HCT116 (cell line): ENCODE results near the gene ZNHIT1.

Source experiments
- JUND ChIP-seq: IDR thresholded peaks from 2 replicates; pipeline ENCODE4 v1.6.1; 2012
- TF ChIP-seq, protein P1 (sequence below), 3 experiments: fragments of 200-600 bp in 1 of 3; sonication (generic) in 1 of 3; IDR thresholded peaks in 2 of 3; conservative IDR thresholded peaks in 1 of 3; 2 replicates each; pipeline ENCODE4 v1.5.1; 2012 to 2017; ENCODE audit warnings: low read depth in 2 of 3, low read length in 2 of 3, antibody characterized with exemption in 1 of 3, borderline replicate concordance in 1 of 3, control low read depth in 1 of 3, mild to moderate bottlenecking in 1 of 3, mixed read lengths in 1 of 3, mixed run types in 1 of 3, moderate library complexity in 1 of 3; ENCODE audit not compliant: insufficient read depth in 1 of 3

DNA sequence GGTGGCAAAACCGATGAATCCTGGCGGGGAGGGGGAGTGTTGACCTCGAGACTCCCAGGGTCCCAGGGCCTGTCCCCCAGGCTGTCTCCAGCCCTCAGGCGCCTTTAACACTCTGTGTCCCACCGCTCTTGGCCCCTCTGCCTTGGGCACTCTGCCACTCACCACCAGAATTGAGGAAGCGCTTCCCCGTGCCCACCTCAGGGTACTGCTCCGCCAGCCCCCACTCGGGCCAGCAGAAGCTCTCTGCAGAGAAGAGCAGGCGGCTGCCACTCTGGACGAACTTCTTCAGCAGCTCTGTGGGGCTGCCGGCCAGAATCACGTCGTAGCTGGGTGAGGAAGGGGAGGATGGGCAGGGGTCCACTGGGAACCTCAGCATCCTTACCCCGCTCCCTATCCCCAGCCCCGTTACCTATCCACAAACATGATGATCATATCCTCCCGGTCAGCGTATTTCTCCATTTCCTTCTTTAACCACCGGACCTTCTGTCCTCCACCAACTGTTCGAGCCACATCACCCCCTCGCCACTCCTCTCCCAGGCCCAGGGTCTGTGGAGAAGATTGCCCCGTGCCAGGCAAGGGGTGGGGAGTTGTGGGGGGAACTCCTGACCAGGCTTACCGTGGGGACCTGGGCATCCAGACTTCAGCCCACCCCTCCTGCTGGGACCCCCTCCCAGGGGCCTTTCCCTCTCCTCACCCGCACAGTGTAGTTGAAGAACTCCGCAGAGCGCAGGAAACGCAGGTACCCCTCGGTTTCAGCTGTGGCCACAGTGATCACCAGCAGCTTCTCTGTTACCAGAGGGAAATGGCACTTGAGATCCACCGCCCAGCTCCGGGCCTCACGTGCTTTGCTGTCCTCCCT is 1.7 kb upstream of the ZNHIT1 start:
- no peak for TF ChIP-seq JUND
- TF ChIP-seq, protein P1, sequence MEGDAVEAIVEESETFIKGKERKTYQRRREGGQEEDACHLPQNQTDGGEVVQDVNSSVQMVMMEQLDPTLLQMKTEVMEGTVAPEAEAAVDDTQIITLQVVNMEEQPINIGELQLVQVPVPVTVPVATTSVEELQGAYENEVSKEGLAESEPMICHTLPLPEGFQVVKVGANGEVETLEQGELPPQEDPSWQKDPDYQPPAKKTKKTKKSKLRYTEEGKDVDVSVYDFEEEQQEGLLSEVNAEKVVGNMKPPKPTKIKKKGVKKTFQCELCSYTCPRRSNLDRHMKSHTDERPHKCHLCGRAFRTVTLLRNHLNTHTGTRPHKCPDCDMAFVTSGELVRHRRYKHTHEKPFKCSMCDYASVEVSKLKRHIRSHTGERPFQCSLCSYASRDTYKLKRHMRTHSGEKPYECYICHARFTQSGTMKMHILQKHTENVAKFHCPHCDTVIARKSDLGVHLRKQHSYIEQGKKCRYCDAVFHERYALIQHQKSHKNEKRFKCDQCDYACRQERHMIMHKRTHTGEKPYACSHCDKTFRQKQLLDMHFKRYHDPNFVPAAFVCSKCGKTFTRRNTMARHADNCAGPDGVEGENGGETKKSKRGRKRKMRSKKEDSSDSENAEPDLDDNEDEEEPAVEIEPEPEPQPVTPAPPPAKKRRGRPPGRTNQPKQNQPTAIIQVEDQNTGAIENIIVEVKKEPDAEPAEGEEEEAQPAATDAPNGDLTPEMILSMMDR (IDR thresholded peaks at IDR 0.05 in 2 of 3, conservative IDR thresholded peaks at IDR 0.05 in 1 of 3; ENCODE audit: borderline replicate concordance in 1 of 3, insufficient read depth in 1 of 3, low read depth in 2 of 3, low read length in 2 of 3): no peak
